HG03460 (cell line): Measurements from ENCODE around the gene NPPC.
"Not testable (repeated sequence)": the region's sequence is repeated elsewhere in the genome, so short reads cannot be mapped to it uniquely, and the experiment has no call there.

Experiments used
- ATAC-seq: cut with Tn5 transposase; IDR thresholded peaks from one replicate; pipeline ENCODE4 v1.9.1; 2021; ENCODE audit not compliant: unreplicated experiment

Gene NPPC

GRCh38 chr2:231922311-231923009 lies 3.7 kb downstream of the NPPC start:
- no peak for ATAC-seq

GRCh38 chr2:231920795-231921194 lies 5.4 kb downstream of the NPPC start:
- ATAC-seq = no peak

DNA sequence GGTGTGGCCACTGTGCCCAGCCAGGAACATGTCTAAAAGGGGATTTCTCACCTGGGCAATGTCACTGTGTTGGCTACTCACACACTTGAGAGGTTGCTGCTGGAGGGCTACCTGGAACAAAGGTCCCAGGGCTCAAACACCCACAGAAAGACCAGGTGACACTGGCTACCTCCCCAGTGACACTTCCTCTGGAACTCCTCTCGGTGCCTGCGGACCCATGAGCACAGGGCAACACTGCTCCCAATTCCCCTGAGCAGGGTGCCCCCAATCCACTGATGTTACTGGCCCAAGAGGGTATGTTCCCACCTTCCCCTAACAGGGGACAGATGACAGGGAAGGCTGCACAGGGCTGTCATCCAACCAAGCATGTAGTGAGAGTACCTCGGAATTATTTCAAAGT lies 5.8 kb downstream of the NPPC start:
- no peak for ATAC-seq

GRCh38 chr2:231919341-231920035 lies 6.7 kb downstream of the NPPC start:
- no peak for ATAC-seq

DNA sequence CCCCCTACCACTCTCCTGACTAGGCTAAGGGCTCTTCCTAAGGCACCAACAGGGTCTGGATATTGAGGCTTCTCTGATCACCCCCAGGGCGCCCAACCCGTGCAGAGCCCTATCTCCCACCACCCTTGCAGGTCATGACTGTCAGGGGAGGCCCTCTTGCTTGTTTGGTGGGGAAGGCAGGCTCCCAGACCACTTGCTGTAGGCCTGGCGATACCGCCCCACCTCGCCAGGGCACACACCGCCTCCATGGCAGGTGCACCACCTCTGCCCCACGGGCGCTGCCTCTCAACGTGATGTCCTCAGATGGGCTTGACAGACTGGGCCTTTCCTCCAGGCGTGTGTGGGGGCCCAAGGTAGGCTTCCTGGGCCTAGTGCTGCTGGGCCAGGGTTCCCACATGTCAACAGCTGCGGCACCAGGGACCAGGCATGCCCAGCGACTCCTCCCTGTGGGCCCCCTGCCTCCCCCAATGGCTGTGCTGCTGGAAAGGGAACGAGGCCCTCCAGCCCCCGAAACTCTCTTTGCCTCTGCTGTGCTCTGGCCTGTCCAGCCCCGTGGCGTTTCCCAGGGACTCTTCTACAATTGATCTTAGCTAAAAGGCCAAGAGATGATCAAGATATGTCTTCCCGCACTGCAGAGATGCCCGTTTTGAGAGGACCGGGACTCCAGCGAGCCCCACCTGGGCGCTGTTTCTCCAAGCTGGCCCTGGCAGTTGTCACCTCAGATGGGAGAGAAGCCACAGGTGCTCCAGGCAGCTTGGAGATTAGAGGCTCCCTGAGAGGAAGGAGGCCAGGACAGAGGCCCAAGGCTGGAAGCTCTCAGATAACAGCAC lies 7.5 kb downstream of the NPPC start:
- ATAC-seq = no peak

DNA sequence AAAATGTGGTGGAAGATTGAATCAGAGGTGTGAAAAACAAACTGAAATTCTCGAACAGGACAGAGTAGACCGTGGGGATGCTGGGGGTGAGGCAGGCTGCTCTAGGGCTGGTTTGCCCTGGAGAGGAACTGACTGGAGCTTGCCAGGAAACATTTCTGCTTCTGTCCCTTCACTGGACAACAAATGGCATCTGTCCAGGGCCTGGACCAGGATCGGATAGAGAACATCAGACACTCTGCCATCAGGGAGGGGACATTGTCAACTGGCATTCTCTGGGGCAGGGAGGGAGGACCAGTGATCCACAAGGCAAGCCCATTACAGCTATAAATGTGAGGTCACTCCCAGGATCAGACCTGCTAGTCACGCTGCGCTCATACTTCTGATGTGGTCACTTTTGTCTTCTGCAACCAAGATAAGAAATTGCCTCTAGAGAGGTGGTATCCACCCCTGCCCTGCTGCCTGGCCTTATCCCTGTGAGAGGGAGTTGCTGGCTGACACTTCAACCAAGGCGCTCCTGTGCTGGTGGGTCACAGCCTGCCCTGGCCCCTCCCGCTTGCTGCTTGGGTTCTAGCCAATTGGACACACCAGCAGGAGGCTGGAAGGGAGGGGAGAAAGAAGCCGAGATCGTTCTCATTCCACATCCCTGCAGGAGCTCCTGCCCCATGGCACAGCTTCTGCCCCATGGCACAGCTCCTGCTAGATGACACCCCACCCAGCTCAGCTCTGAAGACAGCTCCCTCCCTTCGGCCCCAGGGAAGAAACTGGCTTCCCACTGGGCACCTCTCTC lies 8.7 kb downstream of the NPPC start:
- ATAC-seq = no peak

- no peak for ATAC-seq
These were observed 12.0 kb downstream of the NPPC start for GRCh38 chr2:231914077-231914690.

- ATAC-seq = no peak
These were observed 14.8 kb downstream of the NPPC start for GRCh38 chr2:231911381-231911780.

DNA sequence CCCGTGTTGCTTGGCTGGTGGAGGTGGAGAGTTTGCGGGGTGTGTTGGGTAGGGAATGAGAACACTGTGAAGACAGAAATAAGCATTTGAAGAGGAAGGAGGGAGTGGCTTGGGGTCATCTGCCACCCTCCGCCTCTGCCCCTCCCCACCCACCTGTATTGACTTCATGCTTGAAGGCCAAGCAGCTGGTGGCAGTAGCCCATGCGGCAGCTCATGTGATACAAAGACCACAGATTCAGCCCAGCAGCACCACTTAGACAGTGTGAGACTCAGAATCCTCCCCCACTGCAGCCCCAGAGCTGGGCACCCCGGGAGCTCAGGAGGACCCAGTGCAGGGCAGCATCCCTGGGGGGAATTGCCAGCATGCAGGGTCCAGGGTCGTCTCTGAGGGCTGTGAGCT lies 15.4 kb downstream of the NPPC start:
- ATAC-seq = no peak

DNA sequence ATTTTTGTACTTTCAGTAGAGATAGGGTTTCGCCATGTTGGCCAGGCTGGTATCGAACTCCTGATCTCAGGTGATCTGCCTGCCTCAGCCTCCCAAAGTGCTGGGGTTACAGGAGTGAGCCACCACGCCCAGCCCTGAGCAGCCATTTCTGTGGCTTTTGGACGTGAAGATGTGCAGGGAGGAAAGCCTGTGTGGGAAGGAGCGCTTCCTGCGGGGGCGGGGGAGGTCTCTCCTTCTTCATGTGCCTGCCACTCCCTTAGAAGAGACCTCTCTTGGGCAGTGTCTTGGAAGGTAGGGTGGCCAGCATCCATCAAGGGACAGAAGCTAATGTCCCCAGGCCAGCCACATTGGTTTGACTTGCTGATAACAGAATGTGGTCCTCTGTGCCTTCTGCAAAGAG lies 16.0 kb downstream of the NPPC start:
- ATAC-seq = not testable (repeated sequence)

- no peak for ATAC-seq
These were observed 16.6 kb downstream of the NPPC start for GRCh38 chr2:231909631-231910030.

DNA sequence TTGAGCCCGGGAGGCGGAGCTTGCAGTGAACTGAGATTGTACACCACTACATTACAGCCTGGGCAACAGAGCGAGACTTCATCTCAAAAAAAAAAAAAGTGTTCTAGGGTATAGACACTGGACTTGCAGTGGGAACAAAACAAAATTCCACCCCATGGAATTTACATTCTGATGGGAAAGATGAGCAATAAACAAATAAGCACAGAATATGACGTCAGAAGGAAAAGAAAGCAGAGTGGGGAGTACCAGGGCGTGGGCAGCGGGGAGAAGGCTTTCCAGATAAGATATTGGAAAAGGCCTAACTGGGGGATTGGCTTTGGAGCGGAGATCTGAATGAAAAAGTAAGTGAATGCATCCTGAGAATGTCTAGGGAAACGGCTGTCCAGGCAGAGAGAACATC lies 17.6 kb downstream of the NPPC start:
- ATAC-seq = no peak

GRCh38 chr2:231907765-231908164 lies 18.4 kb downstream of the NPPC start:
- ATAC-seq = no peak

- no peak for ATAC-seq
These were observed 21.2 kb downstream of the NPPC start for GRCh38 chr2:231905026-231905425.

DNA sequence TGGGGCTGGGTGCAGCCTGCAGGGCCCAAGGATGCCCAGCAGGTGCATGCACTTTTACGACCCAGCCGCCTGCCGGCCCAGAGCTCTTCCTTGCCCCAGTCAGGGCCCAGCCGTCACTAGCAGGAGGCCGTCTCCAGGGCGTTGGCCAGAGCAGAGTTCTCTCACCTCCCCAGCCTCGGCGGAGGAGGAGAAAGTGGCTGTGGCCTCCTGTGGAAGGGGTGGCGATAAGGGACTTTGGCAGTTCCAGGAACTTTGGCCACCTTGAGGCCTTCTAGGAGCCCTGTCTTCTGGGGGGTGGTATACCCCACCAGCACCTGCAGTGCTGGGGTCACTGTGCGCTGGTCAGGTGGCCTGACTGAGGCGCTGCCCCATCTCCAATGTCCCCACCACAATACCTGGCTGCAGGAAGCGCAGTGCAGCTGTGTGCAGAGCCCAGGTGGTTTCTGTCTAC lies 22.0 kb downstream of the NPPC start:
- ATAC-seq = no peak

DNA sequence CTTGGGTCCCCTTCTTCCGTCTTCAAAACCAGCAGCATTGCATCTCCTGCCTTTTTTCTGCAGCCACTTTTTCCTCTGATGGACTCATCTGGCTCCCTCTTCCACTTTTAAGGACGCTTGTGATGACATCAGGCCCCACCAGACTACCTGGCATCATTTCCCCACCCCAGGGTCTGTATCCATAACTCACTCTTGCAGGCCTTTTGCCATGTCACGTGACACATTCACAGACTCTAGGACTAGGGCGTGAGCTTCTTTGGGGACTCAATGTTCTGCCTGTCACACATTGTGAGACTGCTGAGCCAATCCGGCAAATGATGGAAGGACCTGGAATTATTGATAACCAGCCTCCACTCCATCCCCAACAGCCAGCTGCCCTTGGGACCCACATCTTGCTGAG lies 23.6 kb downstream of the NPPC start:
- no peak for ATAC-seq

DNA sequence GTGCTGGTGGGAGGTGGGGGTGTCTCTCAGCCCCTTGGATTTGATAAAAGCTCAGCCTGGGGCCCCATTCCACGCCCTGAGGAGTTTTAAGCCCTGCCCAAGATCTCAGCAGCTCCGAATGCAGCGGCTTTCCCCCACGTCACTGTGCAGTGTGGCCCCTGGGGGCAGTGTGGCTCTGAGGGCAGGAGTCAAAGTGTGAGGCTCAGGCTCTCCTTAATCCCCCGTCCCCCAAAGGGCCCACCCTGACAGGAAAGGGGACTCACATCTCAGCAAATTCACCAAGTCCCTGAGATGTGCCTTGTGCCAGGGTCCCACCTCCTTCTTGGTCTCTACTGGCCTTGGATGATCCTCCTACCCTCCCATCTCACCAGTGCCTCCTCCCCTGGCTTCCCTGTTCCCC lies 25.2 kb downstream of the NPPC start:
- no peak for ATAC-seq

- peak; percentile 61 for ATAC-seq
These were observed 25.7 kb downstream of the NPPC start for GRCh38 chr2:231900486-231900942.

DNA sequence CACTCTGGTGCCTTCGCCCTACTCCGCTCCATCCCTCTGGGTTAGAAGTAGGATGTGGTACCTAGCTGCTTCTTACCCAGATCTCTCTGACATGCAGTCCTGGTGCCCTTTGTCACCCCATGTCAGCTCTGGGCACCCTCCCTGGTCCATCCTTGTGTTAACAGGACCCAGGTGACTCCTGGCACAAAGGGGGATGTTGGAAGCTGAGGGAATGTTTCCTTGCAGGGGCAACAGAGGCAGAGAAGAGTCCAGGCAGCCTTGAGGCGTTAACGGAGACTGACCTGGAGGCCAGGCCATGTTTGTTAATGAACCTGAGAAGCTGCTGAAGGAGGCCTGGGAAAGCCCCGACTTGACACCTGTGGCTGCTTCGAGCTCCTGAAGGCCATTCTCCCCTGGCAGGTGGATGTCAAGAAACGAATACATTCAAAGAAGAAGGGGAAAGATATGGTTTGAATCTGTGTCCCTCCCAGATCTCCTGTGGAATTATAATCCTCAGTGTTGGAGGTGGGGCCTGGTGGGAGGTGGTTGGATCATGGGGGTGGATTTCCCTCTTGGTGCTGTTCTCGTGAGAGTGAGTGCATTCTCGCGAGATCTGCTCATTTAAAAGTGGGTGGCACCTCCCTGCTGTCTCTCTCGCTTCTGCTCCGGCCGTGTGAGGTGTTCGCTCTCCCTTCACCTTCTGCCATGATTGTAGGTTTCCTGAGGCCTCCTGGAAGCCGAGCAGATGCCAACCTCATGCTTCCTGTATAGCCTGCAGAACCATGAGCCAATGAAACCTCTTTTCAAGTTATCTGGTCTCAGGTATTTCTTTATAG lies 31.4 kb downstream of the NPPC start:
- ATAC-seq = no peak

DNA sequence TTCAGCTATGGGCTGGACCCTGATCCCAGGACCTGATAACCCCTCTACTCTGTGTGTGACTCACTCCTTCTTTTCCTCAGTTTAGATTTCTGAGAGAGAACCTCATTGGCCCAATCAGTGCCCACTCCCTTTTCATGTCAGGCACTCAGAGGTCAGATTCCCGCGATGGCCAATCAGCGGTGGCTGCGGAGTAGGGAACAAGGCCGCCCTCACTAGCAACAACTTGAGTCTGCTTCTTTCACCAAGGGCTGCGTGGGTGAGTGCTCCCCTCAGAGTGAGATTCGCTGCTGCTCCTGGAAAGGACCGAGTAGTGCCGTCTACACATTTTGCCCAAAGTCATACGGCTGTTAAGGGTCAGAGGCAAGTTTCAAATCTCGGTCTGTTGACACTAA lies 34.7 kb downstream of the NPPC start:
- no peak for ATAC-seq
